GM18873 (cell line): ENCODE data around the gene HACL1.

Experiments
- ATAC-seq: cut with Tn5 transposase; IDR thresholded peaks from one replicate; pipeline ENCODE4 v1.9.1; 2021; ENCODE audit warnings: mild to moderate bottlenecking, moderate library complexity, moderate number of reproducible peaks; ENCODE audit not compliant: unreplicated experiment, low FRiP score

HACL1 gene

GRCh38 chr3:15585111-15585845, 16.1 kb downstream of the HACL1 start:
- ATAC-seq = no peak

DNA sequence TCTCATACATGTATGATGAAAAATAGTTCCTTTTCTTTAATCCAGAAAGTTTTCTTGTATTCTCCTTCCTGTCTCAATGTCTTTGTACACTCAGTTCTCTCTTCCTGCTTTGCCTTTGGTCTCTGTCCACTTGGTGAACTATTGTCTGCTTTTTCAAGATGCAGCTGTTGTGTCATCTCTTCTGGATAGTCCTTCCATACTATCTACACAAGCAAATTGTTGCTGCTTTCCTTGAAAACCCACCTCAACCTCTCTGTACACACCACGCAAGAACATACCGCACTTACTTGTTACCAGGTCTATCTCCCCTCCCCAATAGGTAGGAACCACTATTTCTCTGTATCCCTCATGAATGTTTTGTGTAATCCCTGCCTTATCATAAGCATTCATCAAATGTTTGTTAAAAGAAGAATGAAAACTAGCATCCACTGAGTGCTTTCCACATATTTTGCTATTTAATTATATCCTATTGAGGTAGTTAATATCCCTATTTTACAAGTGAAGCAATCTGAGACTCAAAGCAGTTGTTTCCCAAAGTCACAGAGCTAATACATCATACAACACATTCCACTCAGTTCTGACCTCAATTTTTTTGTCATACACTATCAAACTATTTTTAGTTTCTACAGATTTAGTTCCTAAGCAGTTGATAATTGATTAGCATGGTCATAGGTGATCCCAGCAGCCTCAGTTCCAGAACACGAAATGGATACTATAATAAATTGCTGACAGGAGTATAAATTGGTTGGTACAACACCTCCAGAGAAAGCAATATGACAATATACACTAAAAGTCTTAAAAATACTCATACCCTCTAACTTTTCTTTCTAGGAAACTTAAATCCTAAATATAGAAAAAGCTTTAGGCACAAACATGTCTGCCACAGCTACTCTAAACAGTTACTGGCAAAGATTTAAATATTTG, 19.6 kb downstream of the HACL1 start:
- ATAC-seq = no peak

DNA sequence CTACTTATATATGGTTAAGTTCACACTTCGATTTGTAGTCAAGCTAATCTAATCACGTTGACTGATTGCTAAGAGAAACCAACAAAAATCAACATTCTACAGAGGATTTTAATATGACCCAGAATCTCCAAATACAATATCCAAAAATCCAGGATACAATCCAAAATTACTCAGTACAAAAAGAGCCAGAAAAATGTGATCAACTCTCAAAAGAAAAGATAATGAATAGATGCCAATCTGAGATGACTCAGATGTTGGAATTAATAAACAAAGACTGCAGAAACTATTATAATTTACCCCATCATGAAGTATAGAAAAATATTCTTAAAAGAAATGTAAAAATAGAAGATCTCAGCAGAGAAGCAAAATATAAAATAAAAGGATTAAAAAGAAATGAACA, 22.3 kb downstream of the HACL1 start:
- ATAC-seq = no peak

- ATAC-seq = no peak
Measured at GRCh38 chr3:15578289-15578867, 23.0 kb downstream of the HACL1 start.

DNA sequence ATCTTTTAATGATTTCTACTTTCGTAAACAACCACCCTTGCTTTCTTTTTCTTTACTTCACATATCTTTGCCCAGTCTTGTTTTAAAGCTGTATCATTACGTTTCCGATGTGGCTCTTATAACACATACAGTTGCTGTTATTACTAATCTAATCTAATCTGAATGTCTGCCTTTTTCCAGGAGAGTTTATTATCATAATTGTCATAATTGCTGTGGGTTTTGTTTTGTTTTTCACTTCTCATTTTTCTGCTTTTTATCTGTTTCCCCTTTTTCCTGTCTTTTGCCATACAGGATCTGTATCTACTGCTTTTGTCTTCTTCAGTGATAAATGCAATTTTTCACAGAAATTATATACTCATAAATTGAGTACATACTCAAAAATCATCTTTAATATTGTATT, 24.9 kb downstream of the HACL1 start:
- ATAC-seq = no peak

- no peak for ATAC-seq
Measured at GRCh38 chr3:15575446-15575845, 25.9 kb downstream of the HACL1 start.

GRCh38 chr3:15572138-15572537, 29.2 kb downstream of the HACL1 start:
- no peak for ATAC-seq

- no peak for ATAC-seq
Measured at GRCh38 chr3:15563190-15563589, 38.2 kb downstream of the HACL1 start.

- no peak for ATAC-seq
Measured at GRCh38 chr3:15562560-15562959, 38.8 kb downstream of the HACL1 start.

DNA sequence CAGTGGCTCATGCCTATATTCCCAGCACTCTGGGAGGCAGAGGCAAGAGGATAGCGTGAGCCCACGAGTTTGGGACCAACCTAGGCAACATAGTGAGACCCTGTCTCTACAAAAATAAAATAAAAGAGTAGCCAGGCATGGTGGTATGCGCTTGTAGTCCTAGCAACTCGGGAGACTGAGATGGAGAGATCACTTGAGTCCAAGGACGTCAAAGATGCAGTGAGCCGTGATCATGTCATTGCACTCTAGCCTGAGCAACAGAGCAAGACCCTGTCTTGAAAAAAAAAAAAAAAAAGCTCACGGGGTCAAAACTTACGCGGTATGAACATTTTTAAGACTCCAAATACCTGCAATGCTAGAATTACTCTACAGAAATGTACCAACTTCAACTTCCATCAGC, 42.8 kb downstream of the HACL1 start:
- no peak for ATAC-seq

DNA sequence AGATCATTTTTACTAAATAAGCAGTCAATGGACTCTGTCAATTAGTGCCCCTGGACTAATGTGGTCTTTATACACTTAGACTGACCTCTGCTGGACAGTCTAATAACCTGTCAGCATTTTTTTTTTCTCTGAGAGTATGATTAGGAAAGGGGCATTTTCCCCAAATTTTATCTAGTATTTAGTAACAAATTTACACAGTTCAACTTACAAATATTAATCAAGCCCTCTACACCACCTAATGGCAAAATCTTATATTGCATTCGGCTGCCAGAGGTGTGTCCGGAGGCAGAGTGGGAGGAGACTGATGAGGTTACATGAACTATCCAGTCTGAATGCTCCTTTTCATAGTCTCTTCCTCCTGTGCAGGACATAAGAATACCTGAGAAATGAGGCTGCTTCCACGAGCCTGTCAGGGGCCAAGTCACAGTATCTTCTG, 43.8 kb downstream of the HACL1 start:
- ATAC-seq = peak; percentile 53

- ATAC-seq = peak; percentile 78
Measured at GRCh38 chr3:15556512-15556911, 44.9 kb downstream of the HACL1 start.

- ATAC-seq = no peak
Measured at GRCh38 chr3:15553749-15554148, 47.6 kb downstream of the HACL1 start.

- no peak for ATAC-seq
Measured at GRCh38 chr3:15551902-15552301, 49.5 kb downstream of the HACL1 start.

DNA sequence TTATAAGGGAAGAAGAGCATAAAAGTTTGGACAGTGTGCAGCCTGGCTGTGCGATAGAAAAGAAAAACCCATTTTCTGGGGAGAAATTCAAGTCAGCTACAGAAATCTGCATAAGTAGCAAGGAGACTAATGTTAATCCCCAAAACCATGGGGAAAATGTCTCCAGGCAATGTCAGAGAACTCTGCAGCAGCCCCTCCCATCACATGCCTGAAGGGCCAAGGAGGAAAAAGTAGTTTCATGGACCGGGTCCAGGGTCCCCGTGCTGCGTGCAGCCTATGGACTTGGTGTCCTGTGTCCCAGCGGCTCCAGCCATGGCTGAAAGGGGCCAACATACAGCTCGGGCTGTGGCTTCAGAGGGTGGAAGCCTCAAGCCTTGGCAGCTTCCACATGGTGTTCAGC, 51.5 kb downstream of the HACL1 start:
- no peak for ATAC-seq

DNA sequence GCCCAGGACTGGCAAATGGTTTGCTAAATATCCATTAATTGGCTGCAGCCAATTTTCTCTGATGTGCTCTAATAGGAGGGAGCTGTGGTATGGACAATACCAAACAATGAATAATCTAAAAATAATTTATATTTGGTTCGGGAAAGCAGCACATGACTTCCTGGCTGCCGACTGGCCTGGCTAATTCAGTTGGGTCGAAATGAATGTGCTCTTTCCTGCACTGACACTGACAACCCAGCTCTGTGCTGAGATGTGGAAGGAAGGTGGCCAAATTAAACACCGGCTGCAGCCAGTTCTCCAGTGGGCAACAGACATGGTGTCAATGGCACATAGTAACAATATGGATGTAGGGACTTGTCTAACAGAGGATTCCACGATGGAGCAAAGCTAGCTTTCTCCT, 58.8 kb downstream of the HACL1 start:
- ATAC-seq = no peak

DNA sequence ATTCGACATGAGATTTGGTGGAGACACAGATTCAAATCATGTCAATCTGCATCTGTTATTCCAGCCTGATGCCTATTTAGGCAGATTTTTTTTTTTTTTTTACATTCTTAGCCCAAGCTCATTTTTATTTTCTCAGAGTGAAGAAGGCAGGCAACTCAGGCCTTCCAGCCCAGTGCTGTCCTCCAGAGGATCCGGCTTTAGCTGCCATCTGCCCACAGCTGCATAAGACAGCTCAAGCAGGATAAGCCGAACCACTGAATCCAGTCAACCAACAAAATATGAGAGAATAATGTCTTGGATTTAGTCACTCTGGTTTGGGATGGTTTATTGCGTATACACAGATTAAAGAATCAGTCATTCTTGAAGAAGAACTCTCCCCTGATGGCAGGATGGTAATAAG, 60.0 kb downstream of the HACL1 start:
- no peak for ATAC-seq

- no peak for ATAC-seq
Measured at GRCh38 chr3:15539066-15539465, 62.3 kb downstream of the HACL1 start.

DNA sequence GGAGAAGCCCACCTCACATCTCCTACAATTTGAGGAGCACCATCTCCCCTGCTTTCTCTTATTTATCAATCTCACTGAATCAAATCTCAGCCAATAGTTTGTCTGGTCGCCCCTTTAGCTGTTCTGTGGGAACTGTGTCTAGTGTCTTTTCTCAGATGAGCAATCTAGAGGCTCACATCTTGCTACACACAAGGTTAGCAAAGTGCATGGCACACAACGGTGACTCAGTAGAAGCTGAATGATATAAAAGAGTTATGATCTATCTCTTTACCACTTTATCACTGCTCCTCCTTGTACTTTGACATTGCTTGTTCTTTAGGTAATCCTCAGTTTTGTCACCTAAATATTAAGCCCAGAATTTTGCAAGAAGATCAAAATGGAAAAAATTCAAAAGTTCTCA, 63.0 kb downstream of the HACL1 start:
- ATAC-seq = no peak

DNA sequence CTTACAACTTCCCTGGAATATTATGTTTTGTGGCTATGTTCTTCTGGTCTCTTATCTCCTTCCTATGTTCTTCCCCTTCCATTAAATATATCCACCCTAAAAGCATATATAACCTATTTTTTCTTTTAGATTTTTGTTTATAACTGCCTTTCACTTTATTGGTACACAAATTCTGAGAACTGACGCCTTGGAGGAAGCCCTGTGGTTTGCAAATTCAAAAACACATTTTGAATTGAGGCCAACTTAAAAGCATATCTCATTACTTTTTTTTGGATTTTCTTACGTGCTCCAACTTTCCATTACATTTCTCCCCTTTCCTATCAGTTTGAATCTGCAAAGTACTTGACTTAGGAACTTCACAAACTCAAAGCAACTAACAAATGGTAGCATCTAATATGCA, 64.5 kb downstream of the HACL1 start:
- no peak for ATAC-seq

DNA sequence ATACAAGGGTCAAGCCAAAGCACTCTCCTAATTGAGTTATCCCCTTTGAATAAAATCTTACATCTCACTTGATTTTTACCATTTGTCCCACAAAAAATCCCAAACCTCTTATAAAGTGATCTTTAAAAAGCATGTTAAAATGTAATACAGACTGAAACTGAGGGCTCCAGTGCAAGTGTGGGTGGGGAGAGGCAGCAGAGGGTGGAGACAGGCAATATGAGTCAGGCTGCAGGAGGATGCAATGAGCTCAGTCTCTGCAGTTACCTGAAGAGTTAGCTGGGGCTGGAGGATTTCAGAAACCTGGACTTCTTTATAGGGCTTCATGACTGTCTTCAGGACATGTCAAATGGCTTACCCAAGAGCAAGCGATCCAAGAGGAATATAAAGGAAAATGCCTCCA, 65.6 kb downstream of the HACL1 start:
- no peak for ATAC-seq
